DMS 273 treated with DMSO at 0.1 percent for 48 hours (cell line): ENCODE results near the gene PRPF6.
"Not testable (repeated sequence)": the region's sequence is repeated elsewhere in the genome, so short reads cannot be mapped to it uniquely, and the experiment has no call there.

ENCODE experiments used
- DNase-seq: peaks from one replicate; lab custom pipeline; 2025; lab: John Stamatoyannopoulos, UW

The PRPF6 gene

GRCh38 chr20:63973636-63974401, 7.1 kb upstream of the PRPF6 start:
- DNase-seq = peak; percentile 60

- no peak for DNase-seq
Observed at GRCh38 chr20:63974402-63975200, 6.3 kb upstream of the PRPF6 start.

- not testable (repeated sequence) for DNase-seq
Observed at GRCh38 chr20:63976511-63976910, 4.4 kb upstream of the PRPF6 start.

- DNase-seq = no peak
Observed at GRCh38 chr20:63976980-63977738, 3.8 kb upstream of the PRPF6 start.

GRCh38 chr20:63977739-63978276, 3.1 kb upstream of the PRPF6 start:
- DNase-seq = no peak

GRCh38 chr20:63978319-63979228, 2.4 kb upstream of the PRPF6 start:
- DNase-seq = no peak

GRCh38 chr20:63979229-63979556, 1.7 kb upstream of the PRPF6 start:
- no peak for DNase-seq

GRCh38 chr20:63979557-63980316, 1.2 kb upstream of the PRPF6 start, which contains the start of gene SAMD10:
TSS of gene SAMD10 (minus strand) at chr20:63979642. CDS start at chr20:63979467, 175 bp downstream.
- DNase-seq = peak; percentile 61

- no peak for DNase-seq
Observed at GRCh38 chr20:63980317-63980805, 571 bp upstream of the PRPF6 start.

- no peak for DNase-seq
Observed at GRCh38 chr20:63982937-63983336, 2.0 kb downstream of the PRPF6 start.

- peak; percentile 40 for DNase-seq
Observed at GRCh38 chr20:64000906-64001305, 20.0 kb downstream of the PRPF6 start.

GRCh38 chr20:64001607-64002011, 20.7 kb downstream of the PRPF6 start:
- DNase-seq = peak; percentile 93

GRCh38 chr20:64003960-64004725, 23.2 kb downstream of the PRPF6 start:
- no peak for DNase-seq

- no peak for DNase-seq
Observed at GRCh38 chr20:64005394-64005793, 24.5 kb downstream of the PRPF6 start.

GRCh38 chr20:64006490-64006889, 25.6 kb downstream of the PRPF6 start:
- DNase-seq = no peak

GRCh38 chr20:64006902-64007301, 26.0 kb downstream of the PRPF6 start:
- DNase-seq = no peak

GRCh38 chr20:64009811-64010387, 29.0 kb downstream of the PRPF6 start:
- no peak for DNase-seq

- no peak for DNase-seq
Observed at GRCh38 chr20:64010711-64011237, 29.8 kb downstream of the PRPF6 start.

- no peak for DNase-seq
Observed at GRCh38 chr20:64011366-64011779, 30.4 kb downstream of the PRPF6 start.
